ELR (cell line): Measurements from ENCODE around the gene DCST1.

Experiments used
- DNase-seq: peaks from one replicate; pipeline ENCODE4 v3.0.0-alpha.2; 2015; ENCODE audit warnings: low read depth

Gene DCST1

GRCh38 chr1:155012776-155013602 lies 20.6 kb upstream of the DCST1 start:
- no peak for DNase-seq

- DNase-seq: no peak
Measured at GRCh38 chr1:155013632-155014031, 20.0 kb upstream of the DCST1 start.

- DNase-seq: no peak
Measured at GRCh38 chr1:155014709-155015508, 18.7 kb upstream of the DCST1 start.

GRCh38 chr1:155015527-155016230 lies 17.9 kb upstream of the DCST1 start:
- no peak for DNase-seq

- DNase-seq: no peak
Measured at GRCh38 chr1:155016231-155016831, 17.3 kb upstream of the DCST1 start.

- peak; percentile 94 for DNase-seq
Measured at GRCh38 chr1:155017041-155017945, 16.3 kb upstream of the DCST1 start.

- no peak for DNase-seq
Measured at GRCh38 chr1:155017946-155018316, 15.7 kb upstream of the DCST1 start.

GRCh38 chr1:155018617-155019348 lies 14.8 kb upstream of the DCST1 start:
- DNase-seq: peak; percentile 69

GRCh38 chr1:155019377-155020245 lies 14.0 kb upstream of the DCST1 start:
- DNase-seq: no peak

- peak; percentile 32 for DNase-seq
Measured at GRCh38 chr1:155022136-155022926, 11.3 kb upstream of the DCST1 start.

GRCh38 chr1:155022927-155023236 lies 10.7 kb upstream of the DCST1 start:
- DNase-seq: no peak

- DNase-seq: no peak
Measured at GRCh38 chr1:155023627-155024026, 10.0 kb upstream of the DCST1 start.

- DNase-seq: no peak
Measured at GRCh38 chr1:155024315-155024714, 9.3 kb upstream of the DCST1 start.

GRCh38 chr1:155026154-155026553 lies 7.5 kb upstream of the DCST1 start:
- peak; percentile 19 for DNase-seq

GRCh38 chr1:155026588-155026987 lies 7.0 kb upstream of the DCST1 start:
- peak; percentile 85 for DNase-seq

- no peak for DNase-seq
Measured at GRCh38 chr1:155029513-155030242, 3.9 kb upstream of the DCST1 start.

GRCh38 chr1:155030243-155030795 lies 3.3 kb upstream of the DCST1 start:
- DNase-seq: no peak

- no peak for DNase-seq
Measured at GRCh38 chr1:155030899-155031298, 2.7 kb upstream of the DCST1 start.
